HG03060 (cell line): ENCODE measurements around the gene ORC1.
"Not testable (repeated sequence)": the region's sequence is repeated elsewhere in the genome, so short reads cannot be mapped to it uniquely, and the experiment has no call there.

Experiments used
- ATAC-seq: cut with Tn5 transposase; IDR thresholded peaks from one replicate; pipeline ENCODE4 v1.9.1; 2021; ENCODE audit warnings: low read depth, moderate number of reproducible peaks; ENCODE audit not compliant: unreplicated experiment

ORC1 gene

DNA sequence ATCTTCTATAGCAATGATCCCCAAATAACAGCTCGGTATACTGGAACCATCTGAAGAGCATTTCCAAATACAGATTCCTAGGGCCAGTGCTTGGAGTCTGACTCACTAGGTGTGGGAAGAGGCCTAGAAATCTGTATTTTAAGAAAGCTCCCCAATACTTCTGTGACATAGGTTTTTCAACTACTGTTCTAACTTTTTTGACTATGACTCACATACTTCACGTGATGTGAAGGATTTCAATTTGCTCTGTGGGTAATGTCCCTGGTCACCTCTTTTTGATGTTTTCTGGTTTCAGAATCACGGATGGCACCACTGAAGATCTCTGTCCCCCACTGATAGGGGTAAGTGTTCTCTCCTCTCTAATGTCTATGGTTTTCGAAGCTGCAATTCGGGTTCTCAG, 11.0 kb downstream of the ORC1 start:
- ATAC-seq: no peak

DNA sequence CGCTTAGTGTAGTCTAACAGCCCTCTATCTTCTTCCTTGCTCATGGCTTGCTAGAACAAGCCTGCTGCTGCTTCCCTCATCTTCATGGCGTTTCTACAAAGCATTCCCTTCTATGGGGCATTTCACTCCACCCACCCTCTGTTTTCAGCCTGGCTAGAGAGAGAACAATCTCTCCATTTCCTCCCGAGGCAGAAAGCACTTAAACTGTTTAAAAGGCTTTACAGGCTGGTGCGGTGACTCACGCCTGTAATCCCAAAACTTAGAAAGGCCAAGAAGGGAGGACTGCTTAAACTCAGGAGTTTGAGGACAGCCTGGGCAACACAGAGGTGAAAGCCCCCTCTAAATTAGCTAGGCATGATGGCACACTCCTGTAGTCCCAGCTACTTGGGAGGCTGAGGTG, 17.8 kb downstream of the ORC1 start:
- no peak for ATAC-seq

DNA sequence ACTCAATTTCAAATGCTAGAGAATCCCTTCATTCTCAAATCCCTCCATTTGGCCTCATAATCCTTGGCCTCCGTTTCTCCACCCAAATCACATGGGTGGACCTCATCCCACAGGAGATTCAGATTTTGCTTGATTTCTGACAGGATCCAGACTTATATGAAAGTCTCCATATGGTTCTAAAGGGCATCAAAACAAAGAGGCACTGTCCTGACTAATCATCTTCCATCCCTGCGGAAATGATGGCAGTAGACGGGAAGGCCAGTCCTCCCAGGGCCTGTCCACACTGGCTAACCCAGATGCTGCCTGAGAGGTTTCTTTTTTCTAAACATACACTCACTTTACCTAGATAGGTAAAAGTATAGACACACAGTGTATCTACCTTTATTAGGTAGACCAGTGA, 18.8 kb downstream of the ORC1 start:
- ATAC-seq: no peak

DNA sequence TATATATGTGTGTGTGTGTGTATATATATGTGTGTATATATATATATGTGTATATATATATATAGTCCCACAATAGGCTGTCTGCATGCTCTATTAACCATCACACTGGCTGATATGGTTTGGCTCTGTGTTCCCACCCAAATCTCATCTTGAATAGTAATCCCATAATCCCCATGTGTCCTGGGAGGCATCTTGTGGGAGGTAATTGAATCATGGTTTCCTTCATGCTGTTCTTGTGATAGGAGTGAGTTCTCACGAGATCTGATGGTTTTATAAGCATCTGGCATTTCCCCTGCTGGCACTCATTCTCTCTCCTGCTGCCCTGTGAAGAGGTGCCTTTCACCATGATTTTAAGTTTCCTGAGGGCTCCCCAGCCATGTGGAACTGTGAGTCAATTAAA, 34.4 kb downstream of the ORC1 start:
- ATAC-seq: not testable (repeated sequence)

DNA sequence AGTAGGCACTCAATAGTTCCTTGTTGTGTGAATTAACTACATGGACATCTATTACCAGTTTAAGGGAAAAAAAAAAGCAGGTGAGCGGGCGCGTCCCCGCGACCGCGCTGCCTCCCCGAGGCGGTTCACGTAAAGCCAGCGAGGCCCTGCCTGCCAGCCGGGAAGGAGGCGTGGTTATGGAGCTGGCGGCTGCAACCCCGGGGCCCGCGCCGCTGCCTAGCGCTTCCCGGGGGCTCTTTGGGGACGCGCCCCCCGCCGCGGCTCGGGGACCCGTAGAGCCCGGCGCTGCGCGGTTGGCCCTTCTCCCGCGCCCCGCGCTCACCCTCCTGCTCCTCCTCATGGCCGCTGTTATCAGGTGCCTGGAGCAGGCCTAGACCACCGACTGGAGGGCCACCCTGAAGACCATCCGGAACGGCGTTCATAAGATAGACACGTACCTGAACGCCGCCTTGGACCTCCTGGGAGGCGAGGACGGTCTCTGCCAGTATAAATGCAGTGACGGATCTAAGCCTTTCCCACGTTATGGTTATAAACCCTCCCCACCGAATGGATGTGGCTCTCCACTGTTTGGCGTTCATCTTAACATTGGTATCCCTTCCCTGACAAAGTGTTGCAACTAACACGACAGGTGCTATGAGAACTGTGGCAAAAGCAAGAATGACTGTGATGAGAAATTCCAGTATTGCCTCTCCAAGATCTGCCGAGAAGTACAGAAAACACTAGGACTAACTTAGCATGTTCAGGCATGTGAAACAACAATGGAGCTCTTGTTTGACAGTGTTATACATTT, 35.6 kb downstream of the ORC1 start:
- ATAC-seq: no peak

DNA sequence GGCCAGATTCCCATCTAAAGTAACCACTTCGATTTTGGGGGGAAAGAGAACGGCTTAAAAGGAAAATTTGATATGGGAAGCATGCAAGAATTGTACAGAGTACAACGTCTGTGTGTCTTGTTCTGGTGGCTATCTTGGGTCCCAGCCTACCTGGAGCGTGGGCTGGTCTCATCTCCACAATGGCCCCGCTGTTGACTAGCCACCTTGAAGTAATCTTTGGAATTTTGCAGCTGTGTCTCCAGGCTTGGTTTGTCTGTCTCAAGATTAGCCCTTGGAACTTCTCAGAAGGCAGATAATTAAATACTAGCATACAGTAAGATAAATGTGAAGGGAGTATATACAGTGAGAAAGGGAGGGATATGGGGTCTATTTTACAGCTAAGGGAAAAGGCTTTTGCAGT, 37.0 kb downstream of the ORC1 start:
- no peak for ATAC-seq

DNA sequence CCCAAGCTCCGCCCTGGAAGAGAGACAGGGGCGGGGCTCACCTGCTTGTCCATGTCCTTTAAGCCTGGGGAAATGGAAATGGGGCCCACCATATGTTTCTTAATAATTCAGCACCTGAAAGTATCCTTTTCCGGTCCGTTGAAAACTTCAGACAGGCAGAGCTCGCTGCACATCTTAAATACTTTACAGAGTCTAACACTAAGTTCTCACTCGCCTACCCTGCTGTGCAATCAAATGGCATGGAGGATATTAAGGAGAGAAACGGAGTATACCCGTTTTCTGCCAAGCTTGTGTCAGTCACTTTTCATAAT, 37.8 kb downstream of the ORC1 start:
- ATAC-seq: no peak

DNA sequence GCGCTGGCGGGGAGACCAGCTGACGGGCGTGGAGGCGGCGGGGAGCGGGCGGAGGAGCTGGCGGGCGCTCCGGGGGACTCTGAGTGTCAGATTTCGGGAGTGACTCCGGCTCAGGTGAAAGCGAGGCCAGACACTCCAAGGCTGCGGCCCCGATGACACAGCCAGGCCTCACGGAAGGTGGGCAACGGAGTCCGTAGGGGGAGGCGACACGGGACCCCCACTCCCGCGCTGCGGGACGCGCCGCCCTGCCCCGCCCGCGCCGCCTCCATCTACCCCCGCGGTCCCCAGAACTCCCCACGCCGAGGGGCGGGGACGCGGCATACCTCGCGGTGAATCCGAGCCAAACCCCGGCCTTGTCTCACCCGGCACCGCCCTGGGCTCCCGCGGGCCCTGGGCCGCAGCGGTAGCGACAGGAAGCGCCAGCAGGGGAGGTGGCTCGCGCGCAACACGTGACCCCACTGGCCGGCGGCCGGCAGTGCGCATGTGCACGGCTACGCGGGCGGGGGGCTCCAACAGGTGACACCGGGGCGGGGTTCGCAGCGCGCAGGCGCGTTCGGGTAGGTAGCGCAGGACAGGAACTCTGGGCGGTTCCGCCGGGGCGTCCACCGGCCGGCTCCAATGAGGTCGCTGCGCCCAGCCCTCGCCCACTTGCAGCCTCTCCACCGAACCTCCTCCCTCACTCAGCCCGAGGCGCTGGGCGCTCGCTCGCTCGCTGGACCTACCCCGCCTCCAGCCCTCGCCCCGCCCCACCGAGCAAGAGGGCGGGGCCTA, 38.3 kb downstream of the ORC1 start, which contains the start of gene CC2D1B:
CC2D1B (minus strand) TSS at position 460 of the 771 bp plus-strand sequence. CDS start 1,585 bp downstream, outside the sequence.
- peak; percentile 71 for ATAC-seq

DNA sequence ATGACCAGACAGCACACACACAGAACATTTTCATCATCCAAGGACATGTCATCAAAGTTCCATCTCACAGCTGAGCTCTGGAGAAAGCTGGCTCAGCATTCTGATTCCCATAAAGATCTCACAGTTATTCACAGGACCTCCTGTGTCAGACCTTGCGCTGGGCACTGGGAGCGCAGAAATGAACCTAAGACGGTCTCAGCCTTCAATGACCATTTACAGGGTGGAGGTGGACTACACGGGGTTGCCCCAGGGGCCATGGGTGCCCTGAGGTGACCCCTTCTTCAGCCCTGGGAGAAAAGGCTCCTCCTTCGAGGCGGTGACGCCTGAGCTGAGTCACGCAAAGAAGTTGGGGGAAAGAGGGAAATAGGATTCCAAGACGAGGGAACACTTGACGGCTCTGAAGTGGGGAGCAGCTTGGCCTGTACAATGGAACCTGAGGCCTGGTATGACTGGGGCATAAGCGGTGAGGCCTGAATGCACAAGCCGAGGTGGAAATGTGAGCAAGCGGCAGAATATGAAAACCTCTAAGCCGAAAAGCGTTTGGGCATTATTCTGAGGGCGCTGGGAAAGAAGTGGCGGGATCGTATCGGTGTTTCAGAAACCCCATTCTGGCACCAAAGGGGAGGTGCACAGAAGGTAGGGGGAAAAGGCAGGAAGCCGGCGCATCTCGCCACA, 39.0 kb downstream of the ORC1 start:
- no peak for ATAC-seq

DNA sequence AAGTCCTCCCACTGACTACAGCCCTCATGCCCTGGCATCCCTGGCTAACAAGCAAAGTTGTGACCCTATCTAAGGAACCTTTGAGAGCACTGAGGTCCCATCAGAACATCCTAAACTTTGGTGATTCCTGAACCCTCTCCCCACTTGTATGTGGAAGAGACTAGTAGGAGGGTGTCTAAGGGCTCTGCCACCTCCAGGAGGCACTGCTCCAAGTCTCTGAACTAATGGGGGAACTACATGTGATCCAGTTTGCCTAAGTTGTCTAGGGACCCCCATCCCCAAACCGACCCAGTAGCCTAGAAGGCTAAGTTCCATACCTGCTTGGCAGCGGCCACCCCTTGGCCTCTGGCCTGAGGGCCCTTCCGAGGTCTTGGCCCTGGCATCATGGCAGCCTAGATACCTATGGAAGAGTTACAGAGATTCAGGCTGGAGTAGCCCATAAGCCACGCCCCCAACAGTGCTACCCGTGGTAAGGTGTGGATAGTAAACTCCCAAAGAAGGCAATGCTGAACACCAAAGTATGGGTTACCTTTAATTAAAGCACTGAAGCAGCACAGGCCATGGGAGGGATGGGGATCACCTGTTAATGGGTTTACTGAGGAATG, 39.9 kb downstream of the ORC1 start:
- ATAC-seq: no peak

DNA sequence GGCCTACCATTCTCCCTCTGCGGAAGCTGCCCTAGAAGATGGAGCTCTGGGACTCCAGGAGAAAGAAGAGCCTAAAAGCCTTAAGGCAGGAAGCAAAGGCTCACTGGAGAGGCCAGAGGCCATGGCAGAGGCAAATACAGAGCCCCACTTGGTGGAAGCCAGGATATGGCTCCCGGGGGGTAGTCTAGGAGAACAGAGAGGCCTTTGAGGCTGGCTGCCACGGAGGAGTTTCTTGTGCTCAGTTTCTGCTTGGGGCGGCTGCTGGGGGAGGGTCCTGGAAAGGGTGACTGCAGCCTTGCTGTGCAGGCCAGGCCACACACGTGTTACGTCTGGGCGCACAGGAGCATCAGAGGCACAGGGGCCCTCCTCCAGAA, 43.6 kb downstream of the ORC1 start:
- no peak for ATAC-seq

DNA sequence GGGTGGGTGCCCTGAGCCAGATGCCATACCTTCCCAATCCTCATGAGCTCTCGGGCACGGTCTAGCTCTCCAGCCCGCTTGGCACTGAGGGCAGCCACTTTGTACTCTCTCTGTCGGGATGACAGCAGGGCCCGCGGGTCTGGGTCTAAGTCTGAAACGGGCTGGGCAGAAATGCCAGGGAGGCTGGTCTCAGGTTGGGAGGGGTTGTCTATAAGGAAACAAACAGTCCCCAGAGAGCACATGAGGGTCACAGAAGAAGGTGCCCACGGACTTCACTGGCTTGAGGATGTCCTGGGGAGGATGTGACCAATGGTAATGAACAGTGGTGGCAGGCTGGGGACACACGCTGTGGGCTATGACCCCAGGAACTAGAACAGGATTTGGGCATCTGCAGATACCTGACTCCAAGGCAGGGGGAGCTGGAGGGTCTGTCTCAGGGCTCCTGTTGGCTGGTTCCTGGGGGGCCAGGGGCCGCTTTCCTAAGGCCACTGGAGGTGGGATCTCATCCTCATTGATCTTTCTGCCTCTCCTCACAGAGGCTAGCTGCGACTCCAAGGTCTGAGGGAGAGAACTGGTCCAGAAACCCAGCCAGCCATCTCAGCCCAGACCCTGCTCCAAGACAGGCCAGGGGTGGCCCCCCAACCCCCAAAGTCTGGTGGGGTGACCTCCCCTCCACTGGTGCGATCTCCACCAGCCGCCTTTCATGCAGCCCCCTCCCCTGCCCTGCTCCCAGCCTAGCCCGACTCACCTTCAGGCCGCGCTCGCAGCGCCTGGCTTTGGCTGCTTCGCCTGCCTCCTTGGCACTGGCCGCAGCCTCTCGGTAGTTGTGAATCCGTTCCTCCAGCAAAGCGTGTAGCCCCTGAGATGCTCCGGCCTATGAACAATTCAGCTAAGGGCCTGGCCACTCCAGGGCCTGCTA, 44.3 kb downstream of the ORC1 start:
- ATAC-seq: no peak

DNA sequence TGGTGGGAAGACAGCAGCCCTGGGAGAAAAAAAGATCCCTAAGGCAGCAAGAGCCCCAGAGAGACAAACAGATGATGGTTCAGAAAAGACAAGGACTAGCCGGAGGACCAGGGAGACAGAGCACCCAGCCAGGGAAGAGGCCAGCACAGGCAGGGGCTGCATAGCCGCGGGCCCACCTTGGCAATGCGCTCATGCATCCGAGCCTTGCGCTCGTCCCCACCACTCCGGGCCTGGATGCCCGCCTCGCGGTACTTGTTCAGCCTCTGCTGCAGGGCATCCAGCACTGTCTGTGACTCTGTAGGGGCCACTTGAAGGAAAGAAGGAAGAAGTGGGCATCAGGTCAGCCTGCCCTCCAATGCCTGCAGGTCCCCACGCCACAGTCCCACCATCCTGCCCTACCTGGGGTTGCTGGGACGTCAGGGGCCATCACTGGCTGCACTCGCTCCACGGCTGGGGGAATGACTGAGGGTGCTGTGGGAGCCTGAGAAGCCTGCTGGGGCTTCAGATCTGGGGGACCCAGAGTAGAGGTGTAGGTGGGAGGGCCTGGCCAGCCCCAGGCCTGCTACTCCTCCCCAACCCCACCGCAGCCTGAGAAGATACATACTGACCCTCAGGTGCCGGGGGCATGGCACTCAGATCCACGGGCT, 45.2 kb downstream of the ORC1 start:
- ATAC-seq: no peak

DNA sequence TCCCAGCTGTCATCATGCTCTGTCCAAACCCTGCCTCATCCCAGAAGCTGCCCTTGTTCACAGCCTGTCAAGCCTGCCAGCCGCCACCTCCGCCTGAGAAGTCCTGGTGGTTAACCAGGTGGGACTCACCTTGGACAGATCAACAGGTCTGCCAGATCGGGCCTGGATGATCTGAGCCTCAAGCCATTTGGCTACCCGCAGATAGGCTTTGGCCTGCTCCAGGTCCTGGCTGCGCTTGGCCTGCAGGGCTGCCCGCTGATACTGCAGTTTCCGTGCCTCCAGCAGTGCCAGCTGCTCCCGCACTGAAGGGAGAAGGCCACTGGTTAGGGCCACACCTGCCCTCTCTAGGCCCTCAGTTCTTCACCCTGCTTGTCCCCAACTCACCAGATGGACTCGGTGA, 46.8 kb downstream of the ORC1 start:
- ATAC-seq: no peak

DNA sequence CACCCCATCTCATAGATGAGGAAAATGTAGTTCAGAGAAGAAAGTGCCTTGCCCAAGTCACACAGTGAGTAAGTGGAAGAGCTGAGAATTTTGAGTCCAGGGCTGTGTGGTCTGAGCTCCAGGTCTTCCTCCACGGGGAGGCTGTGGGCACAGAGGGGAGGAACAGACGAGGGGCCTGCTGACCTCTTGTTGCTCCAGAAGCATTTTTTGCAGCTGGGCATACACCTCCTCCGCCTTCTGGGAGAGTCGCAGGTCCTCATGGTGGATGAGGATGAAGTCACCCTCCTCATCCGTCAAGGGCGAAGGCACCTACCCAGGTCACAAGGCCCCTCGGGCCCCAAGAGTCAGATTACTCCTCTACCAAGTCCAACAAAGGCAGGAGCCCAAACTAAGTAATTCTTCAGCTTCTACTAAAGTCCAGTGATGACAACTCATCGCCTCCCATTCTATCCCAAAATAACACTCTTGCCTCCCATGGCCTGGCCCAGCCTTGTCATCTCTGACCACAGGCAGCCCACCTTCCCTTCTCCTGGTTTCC, 47.3 kb downstream of the ORC1 start:
- ATAC-seq: no peak

DNA sequence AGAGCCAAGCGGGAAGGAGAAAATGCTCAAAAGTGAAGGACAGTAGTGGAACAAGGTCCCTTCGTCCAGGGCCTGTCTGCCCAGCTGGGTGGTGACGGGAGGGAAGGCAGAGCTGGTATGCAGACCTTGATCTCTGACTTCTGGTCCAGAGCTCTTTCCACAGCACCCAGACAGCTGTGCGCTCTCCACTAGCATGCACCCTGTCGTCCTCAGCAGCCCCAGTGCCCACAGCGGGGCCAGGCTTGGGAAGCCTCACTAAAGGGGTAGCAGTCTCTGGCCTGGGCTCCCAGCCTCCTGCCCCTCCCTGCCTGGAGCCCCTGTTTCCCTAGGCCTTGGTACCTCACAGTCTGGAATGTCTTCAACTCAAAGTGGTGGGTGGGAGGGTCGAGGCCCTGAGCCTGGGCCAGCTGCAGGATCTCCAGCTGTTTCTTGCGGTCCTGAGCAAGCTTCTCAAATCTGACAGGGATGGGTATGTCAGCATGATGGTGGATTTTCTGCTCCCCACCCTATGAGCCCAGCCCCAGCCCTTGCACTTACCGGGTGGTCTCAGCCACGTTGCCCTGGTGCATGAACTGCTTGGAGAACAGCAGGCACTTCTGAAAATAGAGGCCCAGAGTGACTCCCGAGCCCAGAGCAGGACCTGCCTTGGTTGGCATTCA, 48.2 kb downstream of the ORC1 start:
- ATAC-seq: no peak

DNA sequence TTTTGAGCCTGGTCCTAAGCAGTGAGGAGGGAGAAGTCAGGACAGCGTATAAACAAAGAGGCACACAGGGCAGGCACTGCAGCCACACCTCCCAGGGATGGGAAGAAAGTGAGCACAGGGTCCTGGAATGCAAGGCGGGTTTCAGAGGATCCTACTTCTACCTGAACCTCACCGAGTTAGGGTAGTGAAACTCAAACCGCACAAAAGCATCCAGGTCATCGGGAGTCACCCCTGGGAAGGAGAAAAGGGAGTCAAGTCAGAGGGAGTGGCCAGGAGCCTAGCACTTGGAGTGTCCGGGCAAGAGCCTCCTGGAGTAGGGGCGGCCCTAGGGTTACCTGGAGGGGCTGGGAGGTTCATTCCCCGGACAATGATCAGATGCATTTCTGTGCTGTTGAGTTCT, 48.8 kb downstream of the ORC1 start:
- ATAC-seq: no peak

DNA sequence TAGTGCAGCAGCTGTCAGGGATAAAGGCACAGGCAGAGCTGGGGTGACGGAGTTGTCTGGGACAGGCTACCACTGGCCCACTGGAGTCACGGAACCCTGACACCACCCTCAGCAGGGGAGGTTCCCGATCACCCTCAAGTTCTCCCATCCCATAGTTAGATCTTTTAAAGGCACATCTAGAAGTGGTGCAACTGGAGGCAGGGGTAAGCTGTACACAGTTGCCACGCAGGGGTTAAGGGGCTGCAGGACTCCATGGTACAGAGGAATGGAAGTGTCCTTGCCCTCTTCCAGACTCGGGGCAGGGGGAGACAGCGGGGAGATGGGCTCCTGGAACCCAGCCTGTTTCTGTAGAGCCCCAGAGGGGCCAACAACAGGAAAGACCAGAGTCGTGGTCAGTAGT, 51.5 kb downstream of the ORC1 start:
- no peak for ATAC-seq
